Fibroblast of the aortic adventitia (primary cell): ENCODE results near the gene HPS5. TPM values are rescaled to one million over a fixed set of nuclear protein-coding genes. Genes with fewer than 3 reads are reported as not detected.

Experiments used
- DNase-seq: peaks from one replicate; pipeline ENCODE4 v3.0.0-alpha.2; 2010; ENCODE audit warnings: low read depth
- H3K4me3 ChIP-seq: 2 replicates; pipeline ENCODE4 v1.5.1; 2011; ENCODE audit warnings: low read depth, mild to moderate bottlenecking, control low read depth, low read length, moderate library complexity
- CTCF ChIP-seq: IDR thresholded peaks from 2 replicates; pipeline ENCODE4 v1.5.1; 2011; ENCODE audit warnings: mild to moderate bottlenecking, low read length, control low read depth, inconsistent platforms; ENCODE audit not compliant: insufficient read depth
- total RNA-seq: library from RNA; depleted of rRNA; stranded (reverse); fragments of >200 nt; gene quantifications from 2 replicates; pipeline ENCODE4 v1.2.3, GENCODE V29; 2012; ENCODE audit warnings: low replicate concordance

Gene HPS5
- total RNA-seq = 32.3 and 43.3 TPM in 2 replicates

GRCh38 chr11:18321969-18322711 is at the start of gene HPS5, which contains the start of gene GTF2H1:
Gene HPS5, minus strand, starts transcription at chr11:18322140. Its CDS starts 4,282 bp downstream, at chr11:18317858.
Gene GTF2H1, plus strand, starts transcription at chr11:18322567. Its CDS starts 10,508 bp downstream, at chr11:18333075.
- peak within 1 kb of the TSS; percentile 95 for H3K4me3 ChIP-seq
- no peak for TF ChIP-seq CTCF
- peak; percentile 98 for DNase-seq

GRCh38 chr11:18371279-18371678 is 49.3 kb upstream of the HPS5 start:
- no peak for DNase-seq
- no peak for TF ChIP-seq CTCF
- no peak overlapping the region for H3K4me3 ChIP-seq

GRCh38 chr11:18369398-18369797 is 47.5 kb upstream of the HPS5 start:
- H3K4me3 ChIP-seq = no peak overlapping the region
- no peak for TF ChIP-seq CTCF
- DNase-seq = no peak

GRCh38 chr11:18368221-18368620 is 46.3 kb upstream of the HPS5 start:
- H3K4me3 ChIP-seq = no peak overlapping the region
- peak; percentile 58 for DNase-seq
- no peak for TF ChIP-seq CTCF

- no peak overlapping the region for H3K4me3 ChIP-seq
- no peak for TF ChIP-seq CTCF
- DNase-seq = no peak
Measured at GRCh38 chr11:18367431-18367830, 45.5 kb upstream of the HPS5 start.

- TF ChIP-seq CTCF = no peak
- no peak overlapping the region for H3K4me3 ChIP-seq
- DNase-seq = no peak
Measured at GRCh38 chr11:18366286-18366685, 44.3 kb upstream of the HPS5 start.
